T47D (cell line): ENCODE results near the gene SCN4B.
"Not testable (repeated sequence)": the region's sequence is repeated elsewhere in the genome, so short reads cannot be mapped to it uniquely, and the experiment has no call there.

ENCODE experiments used
- DNase-seq, 2 experiments: peaks; one replicate each; pipeline versions ENCODE4 v3.0.0 to v3.0.0-alpha.2; 2011 to 2012; ENCODE audit warnings: low read depth in 1 of 2, low spot score in 1 of 2
- JUND ChIP-seq: IDR thresholded peaks from 2 replicates; pipeline ENCODE4 v1.6.1; 2012; ENCODE audit warnings: low read depth
- in situ Hi-C: cut with HindIII; loops from 2 replicates; pipeline ENCODE4 v1.10.0; 2016; ENCODE audit warnings: low sequenced_read_pairs, low pct_unique_long_range_greater_than_20kb

The SCN4B gene

GRCh38 chr11:118152552-118153471 is at the start of gene SCN4B:
Gene SCN4B (minus strand): TSS chr11:118152823. CDS start chr11:118152673, 150 bp downstream.
- DNase-seq: peak; percentile 66 to 97
- TF ChIP-seq JUND: no peak
- in situ Hi-C loops: no loop called here

GRCh38 chr11:118201966-118202365 is 49.3 kb upstream of the SCN4B start:
- no peak for DNase-seq
- in situ Hi-C loops: no loop called here
- TF ChIP-seq JUND: no peak

DNA sequence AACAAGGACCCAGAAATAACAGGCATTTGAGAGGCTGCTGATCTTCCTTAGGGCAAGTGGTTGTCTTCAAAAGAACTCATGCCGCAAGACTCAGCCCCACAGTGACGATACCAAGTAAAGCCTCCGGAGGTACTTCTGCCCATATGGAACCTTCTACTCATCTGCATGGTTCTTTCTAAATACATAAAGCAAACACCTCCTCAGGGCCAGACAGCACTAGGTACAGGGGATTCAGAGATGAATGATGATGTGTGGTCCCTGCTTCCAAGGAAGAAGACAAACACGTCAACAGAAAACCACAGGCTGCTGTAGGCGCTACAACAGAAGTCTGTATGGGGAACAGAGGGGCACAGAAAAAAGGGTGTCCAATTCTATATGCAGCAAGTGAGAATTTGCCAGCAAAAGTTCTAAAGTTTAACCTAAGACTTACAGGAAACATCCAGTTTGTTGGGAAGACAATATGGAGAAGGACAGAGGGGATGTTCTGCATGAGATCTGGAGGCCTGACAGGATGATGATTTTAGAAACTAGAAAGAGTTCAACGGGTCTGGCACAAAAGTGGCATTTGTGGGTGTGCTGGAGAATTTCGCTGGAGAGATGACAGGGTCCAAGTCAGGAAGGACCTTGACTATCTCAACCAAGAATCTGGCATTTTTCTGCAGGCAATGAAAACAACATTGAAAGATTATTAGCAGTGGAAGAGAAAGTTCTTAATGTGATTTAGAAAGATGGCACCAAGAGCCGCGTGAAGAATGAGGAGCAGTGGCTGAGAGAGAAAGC is 48.5 kb upstream of the SCN4B start:
- DNase-seq: no peak
- TF ChIP-seq JUND: no peak
- in situ Hi-C loops: no loop called here

- TF ChIP-seq JUND: no peak
- no peak for DNase-seq
- in situ Hi-C loops: no loop called here
These were observed 47.9 kb upstream of the SCN4B start for GRCh38 chr11:118200497-118200896.

- in situ Hi-C loops: no loop called here
- no peak for DNase-seq
- TF ChIP-seq JUND: no peak
These were observed 46.5 kb upstream of the SCN4B start for GRCh38 chr11:118199135-118199534.

- peak; percentile 58 to 69 for DNase-seq
- no peak for TF ChIP-seq JUND
- in situ Hi-C loops: no loop called here
These were observed 45.7 kb upstream of the SCN4B start for GRCh38 chr11:118198370-118198769.

DNA sequence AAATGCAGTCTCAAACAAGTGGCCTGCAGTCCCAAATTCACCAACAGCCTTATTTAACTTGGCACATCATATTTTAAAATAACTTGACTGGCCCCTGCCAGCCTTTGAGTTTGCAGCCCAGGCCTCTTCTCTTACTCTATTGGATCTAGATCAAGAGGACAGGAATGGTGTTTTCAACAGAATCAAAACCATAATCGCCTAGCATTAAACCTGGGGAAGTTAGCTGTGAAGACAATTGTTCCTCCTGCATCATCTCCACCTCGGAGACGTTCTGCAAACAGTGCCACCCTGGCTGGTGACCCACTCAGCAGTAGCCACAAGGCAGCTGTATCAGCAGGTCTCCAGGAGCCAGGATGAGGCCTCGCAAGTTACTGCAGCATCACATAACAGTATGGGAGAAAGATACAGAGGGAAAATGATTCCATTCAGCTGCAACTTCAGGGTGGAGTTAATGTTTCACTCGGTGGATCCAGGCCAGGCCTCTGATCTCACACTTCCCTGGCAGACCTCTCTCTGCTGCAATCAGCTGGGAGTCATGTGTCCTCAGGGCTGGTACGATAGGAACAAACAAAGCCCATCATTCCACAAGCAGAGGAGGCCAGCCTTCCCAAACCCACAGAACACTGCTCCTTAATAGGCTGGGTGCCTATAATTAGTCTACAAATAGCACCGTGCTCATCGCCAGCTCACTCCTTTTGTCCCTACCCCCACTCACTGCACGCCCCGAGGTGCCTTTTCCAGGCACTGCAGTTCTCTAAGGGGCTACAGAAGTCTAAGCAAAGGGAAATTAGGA is 42.4 kb upstream of the SCN4B start:
- TF ChIP-seq JUND: no peak
- in situ Hi-C loops: no loop called here
- no peak for DNase-seq

- in situ Hi-C loops: no loop called here
- no peak for DNase-seq
- TF ChIP-seq JUND: no peak
These were observed 41.4 kb upstream of the SCN4B start for GRCh38 chr11:118193910-118194566.

GRCh38 chr11:118192817-118193216 is 40.2 kb upstream of the SCN4B start:
- DNase-seq, in situ Hi-C loops: not testable (repeated sequence)

DNA sequence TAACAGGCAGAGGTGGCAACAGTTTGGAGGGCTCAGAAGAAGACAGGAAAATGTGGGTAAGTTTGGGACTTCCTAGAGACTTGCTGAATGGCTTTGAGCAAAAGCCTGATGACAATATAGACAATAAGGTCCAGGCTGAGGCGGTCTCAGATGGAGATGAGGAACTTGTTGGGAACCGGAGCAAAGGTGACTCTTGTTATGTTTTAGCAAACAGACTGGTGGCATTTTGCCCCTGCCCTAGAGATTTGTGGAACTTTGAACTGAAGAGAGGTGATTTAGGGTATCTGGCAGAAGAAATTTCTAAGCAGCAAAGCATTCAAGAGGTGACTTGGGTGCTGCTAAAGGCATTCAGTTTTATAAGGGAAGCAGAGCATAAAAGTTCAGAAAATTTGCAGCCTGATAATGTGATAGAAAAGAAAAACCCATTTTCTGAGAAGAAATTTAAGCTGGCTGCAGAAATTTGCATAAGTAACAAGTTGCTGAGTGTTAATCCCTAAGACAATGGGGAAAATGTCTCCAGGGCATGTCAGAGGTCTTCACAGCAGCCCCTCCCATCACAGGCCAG is 38.4 kb upstream of the SCN4B start:
- in situ Hi-C loops, DNase-seq: not testable (repeated sequence)

DNA sequence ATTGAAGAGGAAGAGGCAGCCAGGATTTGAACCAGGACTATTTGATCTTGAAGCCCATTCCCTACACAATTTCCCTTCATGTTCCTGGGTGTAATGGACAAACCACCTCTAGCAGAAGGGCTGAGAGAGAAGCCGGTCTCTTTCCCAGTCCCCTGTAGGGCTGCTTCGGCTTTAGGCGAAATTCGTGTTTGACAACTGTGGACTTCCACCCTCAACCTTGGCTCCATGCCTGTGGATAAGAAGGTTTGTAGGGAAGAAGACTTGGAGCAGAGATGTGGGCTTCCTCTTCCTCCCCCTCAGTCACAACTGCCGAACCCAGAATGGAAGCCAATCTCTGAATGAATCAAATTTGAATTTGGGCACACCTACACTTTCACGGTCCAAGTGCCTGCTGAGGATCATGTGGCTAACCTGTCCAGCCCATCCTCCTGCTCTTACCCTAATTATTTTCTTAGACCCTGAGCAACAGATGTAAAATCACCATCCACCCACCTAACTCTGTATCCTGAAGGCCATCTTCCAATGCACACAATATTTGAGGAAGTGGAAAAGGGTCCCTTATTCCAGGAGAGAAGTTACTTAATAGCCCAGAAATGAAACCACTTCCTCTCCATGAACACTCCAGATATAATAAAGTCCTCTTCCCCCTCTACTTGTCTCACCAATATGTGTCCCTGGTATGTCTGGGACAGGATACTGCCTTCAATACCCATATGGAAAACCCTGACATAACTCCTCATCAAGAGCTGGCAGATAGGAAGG is 33.9 kb upstream of the SCN4B start:
- no peak for DNase-seq
- in situ Hi-C loops: no loop called here
- no peak for TF ChIP-seq JUND
